A549 (cell line): Measurements from ENCODE around the gene KRT33B. TPM values are rescaled to one million over a fixed set of nuclear protein-coding genes. Genes with fewer than 3 reads are reported as not detected.

Experiments used
- ATAC-seq, 2 experiments: fragments of 200-7000 bp in 1 of 2; fragments of >200 bp in 1 of 2; cut with Nextera tagmentation in 1 of 2; cut with Tn5 transposase in 1 of 2; 3 replicates each; pipeline versions ENCODE4 v1.8.0 to v1.9.1; 2018 to 2020; ENCODE audit warnings: mild to moderate bottlenecking in 1 of 2, moderate library complexity in 1 of 2
- CTCF ChIA-PET: fragments of 300-600 bp; sonication (Branson Sonifier 250); formaldehyde crosslinking; extraction: SDS; loops from one replicate; lab custom pipeline; 2021; ENCODE audit warnings: antibody characterized with exemption, inconsistent platforms; lab: Yijun Ruan, JAX
- POLR2A ChIA-PET: fragments of 350-600 bp; formaldehyde crosslinking; extraction: SDS; loops from one replicate; lab custom pipeline; 2021; ENCODE audit warnings: antibody characterized with exemption, inconsistent platforms; lab: Yijun Ruan, JAX
- DNase-seq, 2 experiments: peaks; one replicate each; pipeline versions ENCODE4 v3.0.0 to v3.0.0-alpha.2; 2011 to 2016; ENCODE audit warnings: low read depth in 1 of 2, low spot score in 1 of 2
- FAIRE-seq: peaks from 2 replicates; lab custom pipeline; 2011; peaks lifted over from hg19 to GRCh38; lab: Jason Lieb, UNC
- H3K27ac ChIP-seq, 2 experiments: fragments of >200 bp; sonication (Bioruptor Twin); formaldehyde crosslinking; 3 replicates each; pipeline ENCODE4 v1.5.1; 2016 to 2017
- H3K4me1 ChIP-seq: fragments of >200 bp; sonication (Bioruptor Twin); formaldehyde crosslinking; 3 replicates; pipeline ENCODE4 v1.6.1; 2016
- H3K4me2 ChIP-seq: fragments of >200 bp; sonication (Bioruptor Twin); formaldehyde crosslinking; 3 replicates; pipeline ENCODE4 v1.6.1; 2016
- H3K4me3 ChIP-seq: fragments of >200 bp; sonication (Bioruptor Twin); formaldehyde crosslinking; 3 replicates; pipeline ENCODE4 v1.5.1; 2016
- H3K9me3 ChIP-seq: fragments of >200 bp; sonication (Bioruptor Twin); formaldehyde crosslinking; 3 replicates; pipeline ENCODE4 v1.6.1; 2016
- ATOH8 ChIP-seq: fragments of 250-450 bp; sonication (Bioruptor Pico); IDR thresholded peaks from 2 replicates; pipeline ENCODE4 v1.5.0; 2020; ENCODE audit warnings: low read depth, mild to moderate bottlenecking, moderate library complexity
- BCL3 ChIP-seq: fragments of >200 bp; sonication (Bioruptor Twin); formaldehyde crosslinking; IDR thresholded peaks from 3 replicates; pipeline ENCODE4 v1.6.1; 2016
- BHLHE40 ChIP-seq: IDR thresholded peaks from 2 replicates; pipeline ENCODE4 v1.6.1; 2012; ENCODE audit warnings: low read depth, low read length, inconsistent platforms
- CBX2 ChIP-seq: fragments of 200-600 bp; sonication (generic); IDR thresholded peaks from 2 replicates; pipeline ENCODE4 v1.6.1; 2016; ENCODE audit warnings: low read depth, mild to moderate bottlenecking, borderline replicate concordance
- CEBPB ChIP-seq, 2 experiments: fragments of >200 bp in 1 of 2; sonication (Bioruptor Twin) in 1 of 2; formaldehyde crosslinking in 1 of 2; IDR thresholded peaks; 2 replicates each; pipeline ENCODE4 v1.6.1; 2012 to 2016
- CHD2 ChIP-seq: fragments of 150-350 bp; IDR thresholded peaks from 2 replicates; pipeline ENCODE4 v1.6.1; 2014; ENCODE audit warnings: low read length; ENCODE audit not compliant: partially characterized antibody
- EHMT2 ChIP-seq: fragments of 200-600 bp; sonication (generic); IDR thresholded peaks from 2 replicates; pipeline ENCODE4 v1.6.1; 2016; ENCODE audit warnings: antibody characterized with exemption, low read depth, mild to moderate bottlenecking, moderate library complexity
- FOSB ChIP-seq: fragments of 250-450 bp; sonication (Bioruptor Pico); IDR thresholded peaks from 2 replicates; pipeline ENCODE4 v1.5.0; 2020; ENCODE audit warnings: mild to moderate bottlenecking, moderate library complexity
- FOSL2 ChIP-seq, 2 experiments: fragments of 450-650 bp in 1 of 2; fragments of >200 bp in 1 of 2; sonication (Bioruptor Twin) in 1 of 2; formaldehyde crosslinking; IDR thresholded peaks; 2 replicates each; pipeline versions ENCODE4 v1.5.0 to v1.6.1; 2016 to 2020; ENCODE audit warnings: mild to moderate bottlenecking in 1 of 2, moderate library complexity in 1 of 2
- FOXS1 ChIP-seq: fragments of 250-450 bp; sonication (Bioruptor Pico); IDR thresholded peaks from 2 replicates; pipeline ENCODE4 v1.5.0; 2020; ENCODE audit warnings: mild to moderate bottlenecking, moderate library complexity
- GATA3 ChIP-seq: IDR thresholded peaks from 2 replicates; pipeline ENCODE4 v1.6.1; 2012; ENCODE audit warnings: borderline replicate concordance
- HMGXB4 ChIP-seq: fragments of 250-450 bp; sonication (Bioruptor Pico); IDR thresholded peaks from 2 replicates; pipeline ENCODE4 v1.5.0; 2021; ENCODE audit warnings: mild to moderate bottlenecking, moderate library complexity, borderline replicate concordance
- JUN ChIP-seq, 2 experiments: fragments of >200 bp; sonication (Bioruptor Twin); formaldehyde crosslinking; IDR thresholded peaks; 2 replicates in 1 of 2; 3 replicates in 1 of 2; pipeline ENCODE4 v1.6.1; 2016 to 2017
- MAFK ChIP-seq: fragments of 450-650 bp; IDR thresholded peaks from 2 replicates; pipeline ENCODE4 v1.6.1; 2014; ENCODE audit not compliant: partially characterized antibody
- MYC ChIP-seq: IDR thresholded peaks from 2 replicates; pipeline ENCODE4 v1.6.1; 2012; ENCODE audit warnings: mild to moderate bottlenecking, inconsistent platforms, low read length, improper control_type of control experiment, borderline replicate concordance
- NR3C1 ChIP-seq: fragments of >200 bp; sonication (Bioruptor Twin); formaldehyde crosslinking; IDR thresholded peaks from 3 replicates; pipeline ENCODE4 v1.6.1; 2017
- RNF2 ChIP-seq: fragments of 200-600 bp; sonication (generic); IDR thresholded peaks from 2 replicates; pipeline ENCODE4 v1.6.1; 2016; ENCODE audit warnings: low read depth, mild to moderate bottlenecking, antibody characterized with exemption, moderate library complexity, borderline replicate concordance
- SMC3 ChIP-seq: fragments of >200 bp; sonication (Bioruptor Twin); formaldehyde crosslinking; IDR thresholded peaks from 3 replicates; pipeline ENCODE4 v1.6.1; 2018; ENCODE audit warnings: inconsistent platforms
- TP53 ChIP-seq: fragments of 250-450 bp; sonication (Bioruptor Pico); IDR thresholded peaks from 2 replicates; pipeline ENCODE4 v1.5.0; 2021; ENCODE audit warnings: mild to moderate bottlenecking, moderate library complexity
- ZC3H11A ChIP-seq: fragments of 450-650 bp; IDR thresholded peaks from 2 replicates; pipeline ENCODE4 v1.6.1; 2014; ENCODE audit warnings: antibody characterized with exemption, mild to moderate bottlenecking
- ZFP36 ChIP-seq: fragments of 450-650 bp; IDR thresholded peaks from 2 replicates; pipeline ENCODE4 v1.6.1; 2014; ENCODE audit warnings: borderline replicate concordance; ENCODE audit not compliant: partially characterized antibody
- ZSCAN20 ChIP-seq: fragments of 250-450 bp; sonication (Bioruptor Pico); IDR thresholded peaks from 2 replicates; pipeline ENCODE4 v1.8.0; 2022; ENCODE audit warnings: mild to moderate bottlenecking, moderate library complexity
- WGBS: methylation state at CpG from one replicate; pipeline ENCODE4 v1.1.6; 2017; ENCODE audit errors: missing lambda C conversion rate; 5-methylcytosine and 5-hydroxymethylcytosine counted together
- polyA plus RNA-seq, 4 experiments: library from polyadenylated mRNA; depleted of rRNA in 3 of 4; stranded (reverse); fragments of >200 nt; fragmentation: RNase III in 1 of 4; extraction: RNeasy Plus Mini Kit Qiagen cat#74134 plus additional on column Dnase treatment in 1 of 4; gene quantifications; 2 replicates in 3 of 4; 3 replicates in 1 of 4; pipeline ENCODE4 v1.2.3, GENCODE V29; 2011 to 2017

KRT33B gene
- polyA plus RNA-seq, 2 of the 4 experiments (the other 2 are of a cell fraction) = 0.05 TPM; not detected in 1

- TF ChIP-seq ATOH8 (CRISPR knock-in tag) (no peak), MAFK (no peak), ZSCAN20 (no peak), CBX2 (no peak), GATA3 (peak; percentile 51; the same call in 1 of the 2 replicates), BCL3 (peak; percentile 60; the same call in 1 of the 3 replicates), CHD2 (no peak), ZC3H11A (no peak), MYC (no peak), NR3C1 (no peak), SMC3 (no peak), EHMT2 (no peak), FOSB (CRISPR knock-in tag) (no peak), TP53 (no peak), BHLHE40 (no peak), JUN (IDR thresholded peaks at IDR 0.05) (peak; percentile 48 to 57; a peak in 3 of 5 replicates), RNF2 (no peak), FOXS1 (CRISPR knock-in tag) (no peak), FOSL2 (IDR thresholded peaks at IDR 0.05) (peak; percentile 93), FOSL2 (CRISPR knock-in tag; IDR thresholded peaks at IDR 0.05) (peak; percentile 90), HMGXB4 (CRISPR knock-in tag) (no peak), CEBPB (IDR thresholded peaks at IDR 0.05) (peak; percentile 10 to 45; a peak in 1 of 4 replicates)
Measured at GRCh38 chr17:41404024-41404671, 34.5 kb upstream of the KRT33B start (continued).

- ChIA-PET CTCF (interaction anchor here (0.9 to 6.9 kb wide), 12 partner anchors 10 to 386 kb away, joined by 3 to 60 read pairs (median 7); no protein-coding TSS in a partner anchor), POLR2A (interaction anchor here (1.6 kb wide), 1 partner anchor 285 kb away, joined by 5 read pairs; no protein-coding TSS in a partner anchor)
- H3K4me3 ChIP-seq = no peak overlapping the region
- no peak for DNase-seq
- peak; percentile 7 for FAIRE-seq
- WGBS = 58% methylated on average over 4 of the region's 4 CpGs
- H3K4me1 ChIP-seq = peaks cover 18% of the 10 kb centered on the region
- ATAC-seq = no peak
- H3K27ac ChIP-seq = peak overlapping the region in 1 of 2 experiments; percentile 37; a peak in 2 of 6 replicates
- TF ChIP-seq ZFP36 (peak; percentile 61), BCL3 (no peak)
- TF ChIP-seq, all 56 proteins: peak for 1
- H3K9me3 ChIP-seq = no peaks in the 10 kb centered on the region
- H3K4me2 ChIP-seq = peak overlapping the region; percentile 56
Measured at GRCh38 chr17:41403404-41404023, 33.9 kb upstream of the KRT33B start.
